ENCODE results near the gene TBL1X.

DNA sequence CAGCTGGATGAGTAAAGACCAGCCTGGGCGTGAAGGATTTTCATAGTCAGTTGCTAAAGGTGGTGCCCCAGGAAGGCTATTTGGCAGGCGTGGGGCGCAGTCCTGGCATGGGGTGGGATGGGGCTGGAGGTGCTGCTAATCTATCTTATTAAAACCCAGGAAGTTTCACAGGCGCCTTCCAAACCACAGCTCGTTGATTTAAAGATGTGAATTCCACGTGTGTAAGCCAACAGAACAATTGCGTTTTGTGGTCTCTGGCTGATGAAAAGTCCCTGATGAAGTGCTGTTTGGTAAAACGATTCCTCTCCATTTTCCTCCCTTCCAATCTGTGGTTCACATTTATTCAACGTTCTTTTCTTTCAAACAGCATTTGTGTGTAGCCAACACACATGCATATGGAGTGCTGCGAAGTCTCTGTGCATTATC lies 105.0 kb downstream of the TBL1X start:
- TF ChIP-seq, protein P1, sequence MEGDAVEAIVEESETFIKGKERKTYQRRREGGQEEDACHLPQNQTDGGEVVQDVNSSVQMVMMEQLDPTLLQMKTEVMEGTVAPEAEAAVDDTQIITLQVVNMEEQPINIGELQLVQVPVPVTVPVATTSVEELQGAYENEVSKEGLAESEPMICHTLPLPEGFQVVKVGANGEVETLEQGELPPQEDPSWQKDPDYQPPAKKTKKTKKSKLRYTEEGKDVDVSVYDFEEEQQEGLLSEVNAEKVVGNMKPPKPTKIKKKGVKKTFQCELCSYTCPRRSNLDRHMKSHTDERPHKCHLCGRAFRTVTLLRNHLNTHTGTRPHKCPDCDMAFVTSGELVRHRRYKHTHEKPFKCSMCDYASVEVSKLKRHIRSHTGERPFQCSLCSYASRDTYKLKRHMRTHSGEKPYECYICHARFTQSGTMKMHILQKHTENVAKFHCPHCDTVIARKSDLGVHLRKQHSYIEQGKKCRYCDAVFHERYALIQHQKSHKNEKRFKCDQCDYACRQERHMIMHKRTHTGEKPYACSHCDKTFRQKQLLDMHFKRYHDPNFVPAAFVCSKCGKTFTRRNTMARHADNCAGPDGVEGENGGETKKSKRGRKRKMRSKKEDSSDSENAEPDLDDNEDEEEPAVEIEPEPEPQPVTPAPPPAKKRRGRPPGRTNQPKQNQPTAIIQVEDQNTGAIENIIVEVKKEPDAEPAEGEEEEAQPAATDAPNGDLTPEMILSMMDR (IDR thresholded peaks at IDR 0.05) = no peak
- TF ChIP-seq ZFX (IDR thresholded peaks at IDR 0.05; ENCODE audit: borderline replicate concordance) = no peak
